HG02943 (cell line): ENCODE results near the gene DPP6.

ENCODE experiments used
- ATAC-seq: cut with Tn5 transposase; IDR thresholded peaks from one replicate; pipeline ENCODE4 v1.9.1; 2021; ENCODE audit warnings: mild to moderate bottlenecking, low read depth, moderate library complexity; ENCODE audit not compliant: unreplicated experiment

DPP6 gene

DNA sequence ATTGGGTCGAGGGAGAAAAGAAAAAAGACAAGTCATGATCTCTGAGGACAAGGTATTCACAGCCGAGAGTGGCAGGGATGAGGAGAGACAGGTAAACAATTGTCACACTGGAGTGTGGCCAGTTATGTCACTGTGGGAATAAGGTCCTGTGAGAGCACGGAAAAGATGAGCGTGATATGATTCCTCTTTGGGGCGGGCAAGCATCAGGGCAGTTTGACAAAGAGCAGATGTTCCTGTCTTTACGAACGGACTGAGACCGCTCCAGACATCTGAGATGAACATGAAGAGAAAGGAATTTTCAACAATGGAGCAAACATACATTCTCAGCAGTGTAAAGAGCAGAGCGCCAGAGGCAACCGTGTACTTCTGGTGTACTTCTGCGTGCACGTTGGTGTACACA lies 278.1 kb downstream of the DPP6 start:
- ATAC-seq = no peak

DNA sequence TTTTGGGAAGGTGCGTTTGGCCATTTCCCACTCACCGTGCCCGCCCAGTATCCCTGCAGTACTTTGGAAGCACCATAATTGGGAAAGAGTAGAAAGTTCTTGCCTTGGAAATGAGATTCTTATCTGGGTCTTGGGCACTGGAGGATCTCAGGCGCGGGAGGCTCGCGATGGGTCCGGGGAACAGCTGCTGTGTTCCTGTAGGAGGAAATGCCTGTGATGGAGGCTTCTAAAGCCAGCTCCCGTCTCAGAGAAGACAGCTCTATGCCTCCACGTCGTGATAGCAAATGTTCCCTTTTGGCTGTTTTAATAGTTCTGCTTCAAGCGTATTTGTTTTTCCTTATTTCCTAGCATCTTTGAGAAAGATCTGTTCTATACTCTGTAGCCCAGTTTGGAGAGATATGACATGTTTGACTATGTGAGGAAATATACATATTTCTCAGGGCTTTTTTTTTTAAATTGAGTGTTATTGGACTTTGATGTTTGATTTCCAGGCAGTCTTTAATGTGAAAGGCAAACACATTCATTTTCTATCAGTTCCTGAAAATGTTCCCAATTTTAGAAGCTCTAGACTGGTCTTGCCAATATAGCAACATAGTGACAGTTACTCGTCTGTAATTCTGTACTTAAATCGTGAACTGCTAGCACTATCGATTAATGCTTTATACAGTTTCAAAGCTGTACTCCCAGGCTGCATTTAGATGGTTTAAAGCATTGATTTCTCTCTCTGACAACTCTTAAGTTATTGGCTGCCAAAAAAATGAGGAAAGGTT lies 280.8 kb downstream of the DPP6 start:
- no peak for ATAC-seq

DNA sequence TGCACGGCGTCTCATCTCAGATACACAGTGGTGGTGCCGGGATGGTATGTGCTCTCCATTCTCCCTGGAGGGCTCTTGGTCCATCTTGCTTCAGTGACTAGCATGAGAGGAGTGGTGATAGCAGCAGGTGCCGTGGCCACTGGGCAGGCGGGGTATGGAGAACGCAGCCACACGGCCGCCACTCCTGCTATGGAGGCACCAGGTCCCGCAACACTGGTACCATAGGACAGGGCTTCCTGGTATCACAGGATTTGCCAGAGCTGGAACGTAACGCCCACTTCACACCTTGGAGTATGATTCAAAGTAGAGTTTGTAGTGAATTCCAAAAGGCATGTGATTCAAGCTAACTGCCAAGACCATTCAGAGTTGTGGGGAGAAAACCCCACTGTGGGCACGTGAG lies 284.1 kb downstream of the DPP6 start:
- ATAC-seq = no peak

DNA sequence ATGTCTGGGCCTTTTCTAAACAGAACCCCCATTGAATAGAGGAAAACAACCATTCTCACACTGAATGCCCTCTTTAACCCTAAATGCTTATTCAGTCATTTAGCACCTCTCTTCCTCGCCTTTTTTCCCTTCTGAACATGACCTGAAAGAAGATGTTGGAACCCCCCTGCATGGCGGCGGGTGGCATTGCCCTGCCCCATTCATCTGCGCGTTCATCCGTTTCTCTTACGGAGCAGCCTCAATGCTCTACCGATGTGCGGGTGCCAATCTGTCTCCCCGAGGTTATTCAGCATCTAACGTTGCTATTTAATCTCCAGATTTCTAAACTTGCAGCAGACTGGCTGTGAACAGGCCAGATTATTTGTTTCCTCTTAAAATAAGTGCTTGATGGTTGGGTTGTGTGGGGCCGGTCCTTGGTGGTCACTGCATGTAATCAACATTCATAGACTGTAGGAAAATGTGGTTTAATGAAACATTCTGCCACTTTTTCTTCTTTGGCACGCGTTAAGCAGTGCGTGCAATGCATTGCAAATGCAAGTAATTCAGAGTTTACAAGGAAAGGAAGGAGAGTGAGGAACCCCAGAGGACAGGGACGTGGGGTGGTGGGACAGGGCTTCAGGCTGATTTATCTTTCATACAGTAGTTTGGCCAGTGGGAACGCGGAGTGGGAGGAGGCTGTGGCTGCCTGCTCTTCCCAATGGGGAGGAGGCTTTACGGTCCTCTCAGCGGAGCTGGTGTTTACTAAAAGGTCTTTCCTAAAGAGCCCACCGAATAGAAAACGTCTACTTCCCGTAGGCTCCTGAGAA lies 286.7 kb downstream of the DPP6 start:
- ATAC-seq = no peak

DNA sequence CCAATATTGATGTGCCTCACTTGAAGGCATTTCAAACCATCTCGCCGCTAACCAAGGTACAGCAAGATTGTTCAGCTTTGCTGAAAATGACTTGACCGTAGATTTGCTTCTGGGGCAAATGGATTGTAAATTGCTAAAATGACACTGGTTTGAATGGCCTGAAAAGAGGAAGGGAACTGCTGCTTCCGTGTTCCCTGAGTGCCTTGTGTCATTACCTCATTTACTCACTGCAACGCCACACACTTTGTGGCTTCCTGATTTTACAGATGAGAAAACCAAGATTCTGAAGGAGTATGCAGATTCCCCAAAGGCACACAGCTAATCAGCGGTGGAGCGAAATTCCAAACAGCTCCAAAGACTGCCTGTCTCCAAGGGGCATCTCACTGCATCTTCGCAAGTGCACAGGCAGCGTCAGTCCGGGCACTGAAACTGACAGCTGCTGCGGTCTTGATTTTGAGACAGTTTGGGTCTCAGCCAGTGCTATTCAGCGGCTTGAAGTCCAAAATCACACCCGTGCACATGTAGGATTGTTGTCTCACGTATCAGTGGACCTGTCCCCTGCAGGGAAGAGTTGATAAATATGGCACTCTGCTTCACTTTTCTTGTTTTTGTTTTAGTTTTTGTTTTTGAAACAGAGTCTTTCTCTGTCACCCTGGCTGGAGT lies 290.9 kb downstream of the DPP6 start:
- ATAC-seq = no peak

DNA sequence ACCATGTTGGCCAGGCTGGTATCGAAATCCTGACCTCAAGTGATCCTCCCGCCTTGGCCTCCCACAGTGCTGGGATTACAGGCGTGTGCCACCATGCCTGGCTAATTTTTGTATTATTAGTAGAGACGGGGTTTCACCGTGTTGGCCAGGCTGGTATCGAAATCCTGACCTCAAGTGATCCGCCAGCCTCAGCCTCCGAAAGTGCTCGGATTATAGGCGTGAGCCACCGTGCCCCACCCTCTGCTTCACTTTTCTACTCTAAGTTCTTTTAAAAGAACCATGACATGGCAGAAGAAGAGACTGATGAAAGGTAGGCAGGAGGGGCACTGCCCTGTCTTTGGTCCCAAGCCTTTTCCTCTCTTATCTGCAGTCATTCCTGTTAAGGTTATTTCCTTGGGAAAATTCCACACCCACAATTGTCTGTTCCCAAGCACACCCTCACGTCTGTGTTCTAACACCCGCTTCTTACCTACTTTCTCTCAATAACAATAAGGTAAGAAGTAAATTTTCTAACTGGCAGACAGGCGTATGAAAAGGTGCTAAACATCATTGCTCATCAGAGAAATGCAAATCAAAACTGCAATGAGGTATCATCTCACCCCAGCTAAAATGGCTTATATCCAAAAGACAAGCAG lies 291.7 kb downstream of the DPP6 start:
- ATAC-seq = no peak

DNA sequence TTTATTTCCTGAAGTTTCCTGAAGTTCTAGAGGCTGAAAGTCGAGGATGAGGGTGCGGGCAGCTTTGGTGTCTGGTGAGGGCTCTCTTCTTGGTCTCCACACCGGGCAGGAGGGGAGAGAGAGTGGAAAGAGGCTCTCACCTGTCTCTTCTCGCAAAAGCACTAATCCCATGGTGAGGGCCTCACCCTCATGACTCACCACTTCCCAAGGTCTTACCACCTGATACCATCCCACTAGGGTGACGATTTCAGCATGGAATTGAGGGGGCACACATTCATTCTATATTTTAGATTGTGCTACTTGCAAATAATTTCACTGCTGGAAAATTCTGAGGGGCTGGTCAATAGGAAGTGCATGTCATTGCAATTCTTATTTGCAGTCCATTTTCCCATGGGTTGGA lies 292.9 kb downstream of the DPP6 start:
- ATAC-seq = no peak

DNA sequence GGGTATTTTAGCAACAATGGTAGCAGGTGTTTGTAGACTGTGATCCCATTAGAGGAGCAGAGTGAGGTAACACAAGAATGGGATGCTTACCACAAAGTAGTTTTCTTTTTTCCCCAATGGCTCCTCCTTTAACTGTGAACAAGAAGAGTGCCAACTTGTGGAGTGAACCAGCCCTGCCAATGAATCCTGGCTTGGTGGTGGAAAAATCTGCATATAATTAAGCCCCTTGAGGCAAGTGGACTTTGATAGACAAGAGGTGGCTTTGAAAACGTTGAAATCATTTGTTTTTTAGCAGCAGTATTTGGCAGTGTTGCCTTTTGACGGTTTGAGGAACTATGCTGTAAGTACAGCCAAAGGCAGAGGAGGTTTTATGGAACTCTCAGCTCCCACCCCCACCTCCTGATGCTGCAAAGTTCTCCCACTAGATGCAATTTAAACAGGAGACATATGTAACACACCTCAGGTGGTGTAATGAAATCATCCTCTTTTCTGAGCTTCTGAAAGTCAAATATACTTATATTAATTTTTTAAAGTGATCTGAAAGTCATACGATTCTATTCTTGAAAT lies 295.6 kb downstream of the DPP6 start:
- ATAC-seq = no peak

DNA sequence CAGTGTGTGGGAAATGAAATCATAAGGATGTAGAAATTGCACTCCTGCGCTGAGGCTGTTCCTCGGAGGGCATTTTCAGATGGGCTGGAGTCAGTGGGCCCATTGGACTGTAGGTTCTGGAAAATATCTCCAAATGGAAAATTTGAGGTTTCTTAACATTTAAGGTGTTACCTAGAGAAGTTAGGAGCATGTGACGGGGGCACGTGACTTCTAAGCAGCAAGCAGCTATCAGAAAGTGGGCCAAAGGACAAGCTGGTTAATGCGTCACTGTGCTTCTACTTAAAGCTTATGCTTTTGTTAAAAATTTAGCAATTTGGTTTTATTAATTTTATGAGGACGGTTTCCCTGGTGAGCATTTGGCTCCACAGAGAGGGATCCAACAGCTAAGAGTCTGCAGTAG lies 298.7 kb downstream of the DPP6 start:
- ATAC-seq = no peak

DNA sequence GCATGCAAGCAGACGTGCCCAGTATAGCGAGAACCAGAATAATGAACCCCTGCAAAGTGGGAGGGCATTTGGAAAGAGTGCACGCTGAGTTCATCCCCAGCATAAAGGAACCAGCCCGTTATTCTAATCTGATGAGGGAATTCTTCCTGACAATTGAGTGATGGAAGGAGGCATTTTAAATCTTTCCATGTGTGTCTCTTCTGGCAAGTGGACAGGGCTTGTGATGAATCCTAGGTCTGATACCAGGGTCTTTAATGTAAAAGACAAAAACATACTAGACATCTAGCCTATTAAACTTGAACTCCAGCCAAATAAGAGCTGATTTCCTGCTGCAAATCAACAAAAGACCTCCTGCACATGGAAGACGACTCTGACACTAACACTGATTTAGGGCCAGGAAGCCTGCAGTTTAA lies 301.2 kb downstream of the DPP6 start:
- ATAC-seq = no peak

DNA sequence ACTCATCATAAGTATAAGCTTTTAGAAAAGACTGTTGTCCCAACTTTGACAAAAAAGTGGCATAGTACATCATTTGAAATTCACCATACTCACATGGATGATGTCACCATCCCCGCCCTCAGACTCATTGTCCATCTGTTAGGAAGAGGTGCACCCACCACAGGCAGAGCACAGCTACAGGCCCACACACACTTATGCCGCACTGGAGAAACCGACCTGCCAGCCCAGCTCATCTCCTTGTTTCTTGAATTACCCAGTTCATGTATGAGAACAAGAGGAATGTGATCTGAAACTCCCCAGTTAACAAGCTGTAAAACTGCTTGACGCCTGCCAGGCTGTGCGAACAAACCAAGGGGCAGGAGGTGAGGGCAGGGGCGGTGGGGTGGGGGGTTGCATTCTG lies 312.0 kb downstream of the DPP6 start:
- ATAC-seq = no peak

DNA sequence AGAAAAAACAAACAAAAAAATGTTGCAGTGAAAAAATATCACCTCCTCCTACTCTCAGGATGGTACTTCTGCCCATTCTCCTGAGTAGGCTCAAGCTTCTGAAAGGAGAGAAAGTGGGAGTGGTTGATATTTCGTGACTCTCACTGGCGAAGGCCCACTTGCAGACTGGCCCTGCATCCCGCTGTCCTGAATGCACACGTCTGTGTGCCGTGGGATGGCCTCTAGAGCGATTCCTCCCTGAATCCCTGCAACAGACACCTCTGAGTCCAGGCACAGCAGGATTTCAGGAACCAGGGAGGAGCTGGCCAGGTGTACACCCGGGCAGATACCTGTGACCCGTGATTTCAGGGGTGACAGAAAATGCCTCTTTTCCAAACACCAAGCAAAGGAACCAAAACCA lies 319.2 kb downstream of the DPP6 start:
- ATAC-seq = no peak

DNA sequence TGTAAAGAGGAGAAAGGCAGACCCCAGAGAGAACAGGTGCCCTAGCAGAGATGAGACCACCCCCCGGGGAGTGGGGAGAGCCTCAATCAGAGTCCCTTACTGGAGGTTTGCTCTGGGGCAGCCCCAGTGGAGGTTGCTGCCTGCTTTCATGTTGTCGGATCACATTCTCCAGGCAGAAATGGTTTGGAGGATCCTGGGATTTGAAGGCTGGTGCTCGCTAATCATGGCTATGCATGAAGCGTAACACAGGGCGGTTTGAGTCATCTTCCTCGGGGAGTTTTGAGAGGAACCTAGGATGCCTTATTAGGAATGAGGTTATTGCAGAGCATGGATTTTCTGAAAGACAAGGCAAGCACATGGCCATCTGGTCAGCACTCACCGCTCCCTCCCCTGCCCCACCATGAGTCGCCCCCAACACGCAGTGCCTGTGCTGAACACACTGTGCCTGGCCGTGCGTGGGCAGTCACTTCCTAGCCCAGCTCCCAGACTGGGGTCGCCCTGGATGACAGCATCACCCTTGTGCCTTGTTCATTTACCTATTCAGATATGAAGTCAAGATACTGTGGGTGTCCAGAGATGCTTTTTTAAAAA lies 319.9 kb downstream of the DPP6 start:
- no peak for ATAC-seq

DNA sequence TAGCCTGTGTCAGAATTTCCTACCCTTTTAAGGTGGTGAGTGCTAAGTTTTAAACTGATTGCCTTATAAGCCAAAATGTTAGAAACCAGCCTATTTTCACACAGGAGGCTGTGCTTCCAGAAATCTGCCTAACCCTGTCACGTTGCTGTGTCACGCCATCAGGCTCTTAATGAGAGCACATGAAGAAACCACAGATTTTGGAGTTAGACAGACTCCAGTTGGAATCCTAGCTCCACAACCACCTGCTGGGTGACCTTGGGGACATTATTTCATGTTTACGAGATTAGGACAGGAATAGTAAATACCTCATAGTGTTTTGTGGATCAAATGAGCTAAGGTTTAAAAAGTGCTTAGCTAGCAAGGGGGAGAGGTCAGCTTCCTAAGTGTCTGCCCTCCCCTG lies 321.8 kb downstream of the DPP6 start:
- ATAC-seq = no peak

DNA sequence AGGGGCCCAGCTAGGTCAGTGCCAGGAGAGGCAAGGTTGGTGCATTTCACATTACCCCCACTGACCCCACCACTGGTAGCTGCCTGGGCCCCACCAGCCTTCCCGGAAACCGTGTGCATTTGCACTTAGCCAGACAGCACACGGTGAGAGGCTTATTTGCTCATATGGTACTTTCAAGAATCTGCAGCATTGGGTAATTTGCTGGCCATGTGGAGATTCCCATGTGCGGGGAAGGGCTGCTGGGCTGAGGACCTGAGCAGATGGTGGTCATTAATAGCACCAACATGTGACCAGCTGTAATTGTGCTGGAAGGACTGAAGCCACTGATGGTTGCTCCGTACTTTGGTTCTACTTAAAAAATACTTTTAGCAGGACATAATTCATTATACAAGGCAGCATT lies 323.8 kb downstream of the DPP6 start:
- no peak for ATAC-seq

DNA sequence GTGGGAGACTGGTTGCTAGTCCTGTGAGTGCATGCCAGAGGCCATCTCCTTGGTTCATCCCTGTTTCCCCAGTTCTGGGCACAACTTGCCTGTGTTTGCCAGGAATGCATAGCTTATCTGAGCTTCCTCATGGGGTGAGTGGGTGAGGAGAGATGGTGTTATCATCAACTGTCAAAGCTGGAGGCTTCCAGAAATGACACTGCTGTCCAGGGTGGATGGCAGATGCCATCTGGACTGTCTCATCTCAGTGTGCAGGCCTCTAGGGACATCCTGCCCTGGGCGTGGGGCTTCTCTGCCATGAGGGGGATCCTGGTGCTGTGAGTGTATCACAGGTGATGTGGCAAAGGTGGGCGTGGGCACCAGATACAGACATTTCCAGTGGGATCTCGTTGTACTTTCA lies 328.6 kb downstream of the DPP6 start:
- no peak for ATAC-seq

DNA sequence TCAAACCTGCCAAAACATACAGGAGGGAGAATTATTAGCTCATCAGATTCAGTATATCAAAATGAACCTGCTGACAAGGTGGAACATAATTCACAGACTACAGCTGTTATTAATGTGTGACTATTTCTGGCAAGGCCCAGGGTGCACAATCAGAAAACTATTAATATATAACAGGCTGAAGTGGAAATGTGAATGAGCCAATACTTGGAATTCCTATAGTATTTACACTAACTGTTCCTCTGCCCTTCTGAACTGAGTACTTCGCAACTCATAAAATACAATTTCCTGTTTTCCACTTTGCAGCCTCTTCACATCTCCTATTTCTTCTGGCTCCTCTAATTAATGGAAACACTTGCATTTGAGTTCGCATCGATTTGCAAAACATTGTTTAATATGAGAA lies 330.8 kb downstream of the DPP6 start:
- ATAC-seq = no peak

DNA sequence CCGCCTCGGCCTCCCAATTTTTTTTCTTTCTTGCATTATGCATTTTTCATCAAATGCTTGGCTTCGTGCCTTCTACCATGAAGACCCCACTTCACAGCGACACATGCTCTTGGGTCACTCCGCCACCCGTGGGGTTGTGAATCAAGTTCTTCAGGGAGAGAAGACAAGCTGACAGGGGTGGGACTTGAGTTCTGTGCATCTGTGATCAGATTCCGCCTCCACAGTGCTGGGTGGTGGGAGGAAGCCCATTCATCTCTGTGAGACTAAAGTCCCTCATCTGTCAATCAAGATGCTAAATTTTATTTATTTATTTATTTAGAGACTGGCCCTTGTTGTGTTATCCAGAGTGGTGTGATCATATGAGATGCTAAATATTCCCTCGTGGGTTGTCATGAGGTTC lies 333.0 kb downstream of the DPP6 start:
- ATAC-seq = no peak

DNA sequence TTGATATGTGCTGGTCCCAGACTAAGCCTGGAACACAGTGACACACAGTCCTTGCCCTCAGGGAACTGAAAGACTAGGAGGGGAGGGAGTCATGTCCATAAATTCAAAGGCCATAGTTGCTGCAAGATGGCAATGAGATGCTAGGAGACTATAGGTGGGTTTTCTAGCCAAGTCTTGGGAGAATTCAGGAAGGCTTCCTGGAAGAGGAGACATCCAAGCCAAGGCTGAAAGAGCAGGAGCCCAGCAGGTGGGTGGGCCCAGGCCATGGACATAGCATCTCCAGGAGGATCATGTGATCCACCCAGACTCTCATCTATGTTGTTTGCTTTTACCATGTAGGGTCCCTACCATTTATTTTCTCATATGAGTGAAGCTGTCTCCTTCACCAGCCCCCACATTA lies 335.1 kb downstream of the DPP6 start:
- ATAC-seq = no peak

DNA sequence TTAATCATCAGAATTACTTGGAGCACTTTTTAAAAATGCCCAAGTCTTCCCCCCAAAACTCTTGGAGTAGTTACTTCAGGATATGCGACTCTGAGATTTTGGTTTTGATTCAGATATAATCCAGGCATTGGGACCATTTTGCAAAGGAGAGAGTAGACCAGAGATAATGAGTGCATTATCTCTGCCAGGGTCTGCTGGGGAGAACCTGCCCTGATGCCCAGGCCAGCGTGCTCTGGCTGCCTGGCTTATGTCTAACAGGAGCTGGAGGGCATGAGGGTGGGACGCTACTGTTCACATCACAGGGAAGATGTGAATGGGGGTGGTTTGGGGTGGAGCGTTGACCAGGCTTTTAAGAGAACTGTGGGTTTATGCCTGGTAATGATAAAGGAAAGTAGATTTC lies 336.2 kb downstream of the DPP6 start:
- no peak for ATAC-seq
